SH-SY5Y (cell line): Measurements from ENCODE around the gene ZFHX2.
A peak's percentile ranks its signal among the peaks of the same experiment; 100 is the strongest.

Experiments used
- GATA2 ChIP-seq: IDR thresholded peaks from 2 replicates; pipeline ENCODE4 v1.6.1; 2011; ENCODE audit warnings: mild to moderate bottlenecking, low read depth, low read length
- GATA3 ChIP-seq: IDR thresholded peaks from 2 replicates; pipeline ENCODE4 v1.6.1; 2011; ENCODE audit warnings: low read depth, mild to moderate bottlenecking, low read length, moderate library complexity

The ZFHX2 gene

DNA sequence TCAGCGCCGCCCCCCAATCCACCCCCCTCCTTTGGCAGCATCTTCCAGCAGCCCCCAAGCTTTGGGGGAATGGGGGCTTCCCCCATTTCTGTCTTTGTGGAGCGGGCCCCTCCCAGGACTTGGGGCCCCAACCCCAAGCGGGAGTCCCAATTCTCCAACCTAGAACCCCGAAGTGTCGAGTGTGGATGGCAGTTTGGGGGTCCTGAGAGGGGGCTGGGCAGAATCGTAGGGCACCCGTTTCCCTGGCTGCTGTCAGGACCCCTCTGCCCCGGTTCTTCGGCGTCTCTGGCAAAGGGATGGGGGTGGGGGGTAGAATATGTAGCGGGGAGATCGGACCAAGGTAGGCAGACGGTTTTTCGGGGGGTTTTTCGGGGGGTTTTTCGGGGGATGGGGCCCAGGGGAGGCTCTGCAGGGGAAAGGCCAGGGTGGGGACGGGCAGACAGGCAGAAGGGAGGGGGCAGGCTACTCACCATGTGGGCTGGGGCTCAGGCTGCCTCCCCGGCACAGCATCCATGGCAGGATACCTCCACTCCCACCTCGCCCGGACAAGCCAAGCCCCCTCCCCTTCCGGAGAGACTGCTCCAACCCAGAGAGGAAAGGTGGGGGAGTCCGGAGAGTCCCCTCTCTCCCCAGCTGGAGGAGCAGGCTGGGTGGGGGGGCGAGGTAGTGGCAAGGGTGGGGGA is 26.3 kb upstream of the ZFHX2 start:
- TF ChIP-seq GATA2: no peak
- TF ChIP-seq GATA3: no peak

DNA sequence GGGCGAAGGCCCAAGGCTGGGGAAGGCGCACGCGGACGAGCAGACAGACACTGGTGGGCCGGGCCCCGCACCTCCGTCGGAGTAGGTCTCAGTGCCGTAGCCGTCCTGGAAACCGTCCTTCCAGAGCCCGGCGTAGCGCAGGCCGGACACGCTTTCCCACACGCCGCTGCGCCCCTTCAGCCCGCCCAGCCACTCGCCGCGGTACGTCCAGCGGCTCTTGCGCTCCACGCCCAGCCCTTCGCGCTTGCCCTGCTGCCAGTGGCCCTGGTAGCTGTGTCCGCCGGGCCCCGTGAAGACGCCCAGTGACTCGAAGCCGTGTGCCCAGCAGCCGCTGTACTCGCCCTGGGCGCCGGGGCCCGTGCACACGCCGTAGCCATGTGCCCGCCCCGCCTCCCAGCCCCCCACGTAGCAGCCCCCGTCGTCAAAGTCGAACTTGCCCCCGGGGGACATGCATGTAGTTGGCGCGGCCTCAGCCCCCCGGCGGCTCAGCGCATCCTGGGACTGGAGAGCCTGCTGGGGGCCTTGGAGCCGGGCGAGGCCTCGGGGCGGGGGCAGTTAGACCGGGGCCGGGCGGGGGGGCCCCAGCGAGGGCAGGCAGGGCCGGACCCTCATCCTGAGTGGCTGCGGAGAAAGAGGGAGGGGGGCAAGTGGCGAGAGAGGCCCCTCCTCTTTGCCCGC is 25.6 kb upstream of the ZFHX2 start:
- no peak for TF ChIP-seq GATA3

DNA sequence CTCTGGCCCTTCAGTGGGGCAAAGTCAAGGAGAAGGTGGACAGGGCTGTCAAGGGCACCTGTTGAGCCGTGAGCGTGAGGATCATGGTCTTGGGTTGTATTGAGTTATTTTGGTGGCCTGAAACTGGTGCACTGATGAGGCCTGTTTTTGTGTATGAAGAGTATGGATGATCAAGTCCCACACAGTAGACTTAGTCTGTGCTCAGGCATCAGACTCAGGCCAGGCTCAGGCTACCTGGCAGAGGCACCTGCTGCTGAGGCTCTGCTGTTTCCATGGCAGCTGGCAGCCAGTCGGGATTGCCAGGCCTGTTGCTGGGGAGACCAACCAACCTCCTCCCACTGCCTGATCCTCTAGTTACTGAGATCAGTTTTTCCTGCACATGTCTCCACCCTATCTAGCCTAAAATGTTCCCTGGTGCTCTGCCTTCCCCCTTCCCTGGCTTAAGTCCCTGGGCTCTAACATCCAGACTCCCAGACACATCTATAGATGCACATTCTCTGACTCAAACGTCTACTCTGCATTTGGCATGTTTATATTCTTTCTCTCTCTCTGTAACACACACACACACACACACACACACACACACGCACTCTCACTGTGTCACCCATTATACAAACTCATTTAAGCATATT is 21.9 kb upstream of the ZFHX2 start:
- TF ChIP-seq GATA3 (no peak), GATA2 (no peak)

DNA sequence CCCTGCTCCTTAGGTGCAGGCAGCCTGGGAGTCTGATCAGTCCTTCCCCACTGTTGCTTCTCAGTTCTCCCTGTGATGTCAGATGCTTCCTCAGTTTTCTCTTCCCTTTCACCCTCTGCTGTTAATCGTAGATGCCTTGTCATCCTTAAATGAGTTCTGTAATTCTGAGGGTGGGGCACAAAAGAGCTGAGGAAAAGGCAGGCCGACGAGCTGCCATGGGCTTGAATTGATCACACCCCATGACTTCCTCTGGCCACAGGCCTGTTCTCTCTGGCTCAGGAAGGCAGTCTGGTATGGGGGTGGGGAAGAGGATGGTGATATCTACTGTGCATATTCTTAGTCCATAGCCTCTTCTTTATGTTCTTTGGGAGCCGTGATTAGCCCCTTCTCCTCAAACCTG is 21.3 kb upstream of the ZFHX2 start:
- TF ChIP-seq GATA2: no peak
- TF ChIP-seq GATA3: no peak

DNA sequence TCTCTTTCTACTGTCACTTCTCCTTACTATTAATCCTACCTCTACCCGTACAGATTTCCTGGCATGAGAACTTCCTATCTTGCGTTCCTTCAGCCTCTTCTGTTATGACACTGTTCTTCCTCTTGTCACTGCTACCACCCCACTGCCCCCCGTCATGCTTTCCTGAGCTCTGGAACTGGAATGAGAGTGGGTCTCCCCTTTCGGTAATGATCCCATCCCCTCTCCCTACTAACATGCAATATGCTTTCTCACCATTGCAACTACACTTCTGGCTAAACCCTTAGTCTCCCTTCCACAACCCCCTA is 20.9 kb upstream of the ZFHX2 start:
- TF ChIP-seq GATA2 (no peak), GATA3 (no peak)

DNA sequence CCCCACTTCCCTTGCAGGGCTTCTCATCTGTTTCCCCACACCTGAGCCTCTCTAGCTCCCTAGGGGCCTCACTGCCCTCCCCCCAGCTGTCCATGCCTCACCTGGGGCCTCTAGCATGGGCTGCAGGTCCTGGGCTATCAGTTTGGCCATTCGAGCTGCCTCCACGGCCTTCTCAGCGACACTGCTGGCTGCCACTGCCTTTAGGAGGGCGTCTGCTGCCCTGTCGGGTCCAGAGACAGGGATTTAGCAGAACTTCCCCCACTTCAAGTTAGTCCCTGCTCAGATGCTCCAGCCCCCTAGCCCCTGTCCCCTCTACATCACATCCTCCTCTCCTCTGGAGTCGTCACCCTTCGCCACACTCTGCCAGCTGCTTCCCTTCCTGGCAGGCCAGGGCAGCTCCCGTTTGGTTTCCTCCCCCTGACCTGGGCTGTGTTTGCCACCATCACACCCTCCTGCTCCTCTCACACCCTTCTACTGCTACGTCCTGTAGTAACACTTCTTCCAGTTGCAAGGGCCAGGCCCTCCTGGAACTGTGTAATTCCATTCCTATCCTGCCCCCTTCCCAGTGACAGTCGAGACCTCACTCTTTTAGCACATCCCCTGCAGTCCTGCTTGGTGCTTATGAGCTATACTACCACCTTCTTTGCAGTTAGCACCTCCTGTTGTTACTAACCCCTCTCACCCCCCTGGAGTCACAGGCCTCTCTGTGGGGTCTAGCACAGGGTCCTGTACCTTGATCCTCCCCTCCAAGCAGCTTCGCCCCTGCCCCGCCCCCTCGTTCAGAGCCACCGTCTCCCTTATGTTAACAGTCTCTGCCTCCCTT is 20.3 kb upstream of the ZFHX2 start:
- no peak for TF ChIP-seq GATA2
- no peak for TF ChIP-seq GATA3

DNA sequence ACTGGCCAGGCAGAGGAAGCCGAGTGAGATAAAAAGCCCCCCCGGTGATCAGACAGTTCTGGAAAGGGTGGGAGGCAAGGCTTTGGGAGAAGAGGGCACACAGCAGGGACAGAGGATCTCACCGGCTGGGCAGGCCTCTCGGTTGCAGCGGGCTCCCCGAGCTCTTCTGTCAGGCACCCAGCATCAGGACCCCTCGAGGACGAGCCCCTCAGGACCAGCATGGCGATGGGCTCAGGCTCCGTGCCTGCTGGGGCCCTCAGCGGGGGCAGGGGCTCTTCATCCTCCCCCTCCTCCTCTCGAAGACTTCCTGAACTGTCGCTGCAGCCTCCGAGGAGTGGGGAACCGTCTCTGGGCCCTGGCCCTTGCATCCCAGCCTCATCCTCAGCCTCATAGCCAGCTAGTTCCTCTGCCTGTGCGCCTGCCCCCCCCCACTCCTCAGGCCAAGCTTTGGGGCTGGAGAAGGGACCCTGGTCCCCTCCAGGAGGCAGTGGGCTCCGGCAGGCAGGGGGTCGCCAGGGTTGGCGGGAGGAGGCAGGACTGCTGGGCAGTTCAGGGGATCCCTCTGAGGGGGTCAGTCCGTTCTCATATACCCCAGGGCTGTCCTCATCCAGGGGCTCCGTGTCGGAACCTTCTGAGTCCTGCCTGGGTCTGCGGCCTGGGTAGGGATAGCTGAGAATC is 19.4 kb upstream of the ZFHX2 start:
- TF ChIP-seq GATA3 (no peak), GATA2 (no peak)

DNA sequence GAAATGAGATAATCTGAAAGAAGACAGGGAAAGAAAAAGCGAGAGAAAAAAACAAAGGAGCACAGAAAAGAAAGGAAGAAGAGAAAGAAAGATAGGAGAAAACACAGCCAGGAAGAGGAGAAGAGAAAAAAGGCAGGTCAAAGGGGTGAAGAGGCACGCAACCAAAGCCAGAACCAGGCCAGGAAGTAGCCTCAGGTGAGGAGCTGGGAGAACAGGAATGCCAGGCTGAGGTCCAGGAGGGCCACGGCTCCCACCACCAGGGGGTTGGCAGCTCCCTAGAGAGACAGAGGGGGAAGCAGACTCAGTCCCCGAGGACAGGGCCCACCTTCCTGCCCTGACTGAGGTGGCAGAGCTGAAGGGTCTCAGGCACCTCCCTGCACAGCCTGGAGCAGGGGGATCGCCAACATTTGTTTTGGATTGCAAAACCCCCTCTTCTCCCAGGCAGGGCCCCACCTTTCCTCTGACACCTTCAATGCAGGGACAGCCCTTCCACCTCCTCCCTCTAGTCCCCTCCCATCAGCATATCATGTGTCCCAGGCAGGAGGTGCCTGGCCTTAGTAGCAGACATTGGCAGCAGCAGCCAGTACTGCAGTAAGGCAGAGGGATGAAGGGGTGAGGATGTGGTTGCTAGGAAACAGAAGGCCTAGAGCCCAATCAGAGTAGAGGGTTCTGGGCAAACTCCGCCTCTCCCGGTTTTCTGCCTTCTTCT is 18.0 kb upstream of the ZFHX2 start:
- TF ChIP-seq GATA2 (no peak), GATA3 (no peak)

DNA sequence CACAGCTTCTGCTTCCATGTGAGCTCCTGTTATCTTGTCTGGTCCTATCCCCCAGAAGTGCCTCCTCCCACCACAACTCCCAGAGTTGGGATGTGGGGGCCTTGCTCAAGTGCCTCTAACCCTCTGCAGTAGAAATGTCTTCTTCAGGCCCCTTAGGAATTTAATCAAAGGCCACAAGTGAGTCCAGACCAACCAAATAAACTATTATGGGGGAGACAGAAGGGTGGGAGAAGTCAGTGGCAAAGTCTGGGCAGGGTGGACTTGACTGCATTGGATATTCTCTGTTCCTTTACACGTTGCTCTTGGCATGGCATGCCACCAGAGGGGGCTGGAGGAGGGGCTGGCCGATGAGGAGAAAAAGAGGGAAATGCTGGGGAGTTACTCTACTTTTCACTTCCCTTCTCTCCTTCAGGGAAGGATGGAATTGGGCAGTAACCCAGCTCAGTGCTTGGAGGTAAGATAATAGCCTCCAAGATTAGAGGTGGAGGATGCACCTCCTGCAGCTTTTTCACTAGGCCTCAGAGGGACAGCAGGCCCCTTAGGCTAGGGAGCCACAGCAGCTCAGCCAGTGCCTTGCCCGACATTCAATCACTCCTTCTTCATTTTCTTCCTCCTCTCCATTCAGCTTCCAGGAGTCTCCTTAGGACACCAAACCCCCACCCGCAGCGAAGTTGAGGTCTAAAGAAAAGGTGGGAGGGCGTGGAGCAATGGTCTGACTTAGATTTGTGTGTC is 17.2 kb upstream of the ZFHX2 start:
- no peak for TF ChIP-seq GATA2
- TF ChIP-seq GATA3: no peak

DNA sequence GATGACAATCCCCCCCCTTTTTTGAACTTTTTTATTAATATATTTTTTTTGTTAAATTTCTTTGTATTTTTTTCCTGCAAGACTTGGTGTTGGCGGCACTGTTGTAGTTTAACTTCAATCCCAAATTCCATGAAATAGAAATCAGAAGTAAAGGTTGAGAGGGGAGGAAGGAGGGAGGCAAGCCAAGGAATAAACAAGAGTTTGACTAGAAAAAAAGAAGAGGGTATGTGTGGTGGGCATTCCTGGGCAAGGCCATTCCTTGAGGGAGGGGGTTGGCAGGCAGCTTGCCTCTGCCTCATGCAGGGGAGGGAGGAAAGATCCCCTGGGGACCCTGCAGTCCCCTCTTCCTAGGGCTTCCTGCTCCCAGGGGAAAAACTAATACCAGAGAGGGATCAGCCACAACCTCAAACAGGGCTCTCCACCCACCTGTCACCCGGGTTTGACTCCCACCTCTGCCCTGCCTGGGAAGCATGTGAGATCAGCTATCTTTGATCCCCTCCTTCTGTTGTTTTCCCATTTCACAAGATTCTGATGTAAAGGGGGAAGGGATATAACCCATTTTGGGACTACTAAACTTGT is 16.5 kb upstream of the ZFHX2 start:
- no peak for TF ChIP-seq GATA2
- no peak for TF ChIP-seq GATA3

DNA sequence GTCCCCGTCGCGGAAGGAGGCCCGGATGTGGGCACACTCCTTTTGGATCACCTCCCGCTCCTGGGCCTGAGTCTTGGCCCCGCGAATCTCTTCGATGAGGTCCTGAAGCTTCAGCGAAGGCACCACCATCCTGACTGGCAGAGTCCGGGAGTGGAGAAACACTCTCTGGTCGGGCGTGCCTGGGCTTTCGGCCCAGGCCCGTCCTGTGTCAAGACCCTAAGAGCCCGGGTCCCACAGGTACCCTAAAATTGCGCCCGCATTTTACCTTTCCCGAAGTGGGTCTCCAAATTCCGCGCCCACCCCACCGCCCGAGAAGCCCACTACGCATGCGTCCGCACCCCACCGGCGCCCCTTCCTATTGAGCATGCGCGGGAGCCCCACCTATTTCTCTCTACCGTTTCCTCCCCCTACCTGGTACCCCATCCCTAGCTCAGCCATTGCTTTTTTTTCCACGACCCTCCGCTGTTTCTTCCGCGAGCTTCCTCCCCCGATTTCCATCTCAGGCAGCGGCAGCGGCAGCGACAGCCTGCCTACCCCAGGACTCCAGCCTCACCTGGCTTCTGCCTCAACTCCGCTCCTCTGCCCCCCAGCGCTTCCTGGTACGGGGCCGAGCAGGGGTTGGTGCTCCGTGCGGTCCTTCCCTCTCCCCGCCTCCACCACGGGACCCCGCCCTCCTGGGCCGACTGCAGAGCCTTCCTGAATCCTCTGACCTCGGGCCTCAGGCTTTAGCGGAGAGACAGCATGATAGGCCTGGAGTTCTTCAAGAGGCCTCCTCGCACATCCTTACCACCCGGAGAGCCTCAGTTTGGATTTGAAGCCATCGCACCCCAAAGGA is 15.8 kb upstream of the ZFHX2 start, which contains the start of gene AP1G2:
TSS of gene AP1G2 (minus strand) at position 606 of the 835 bp plus-strand sequence. CDS start at position 129, 477 bp downstream.
- TF ChIP-seq GATA3: no peak
- peak; percentile 9; the same call in 1 of the 2 replicates for TF ChIP-seq GATA2

DNA sequence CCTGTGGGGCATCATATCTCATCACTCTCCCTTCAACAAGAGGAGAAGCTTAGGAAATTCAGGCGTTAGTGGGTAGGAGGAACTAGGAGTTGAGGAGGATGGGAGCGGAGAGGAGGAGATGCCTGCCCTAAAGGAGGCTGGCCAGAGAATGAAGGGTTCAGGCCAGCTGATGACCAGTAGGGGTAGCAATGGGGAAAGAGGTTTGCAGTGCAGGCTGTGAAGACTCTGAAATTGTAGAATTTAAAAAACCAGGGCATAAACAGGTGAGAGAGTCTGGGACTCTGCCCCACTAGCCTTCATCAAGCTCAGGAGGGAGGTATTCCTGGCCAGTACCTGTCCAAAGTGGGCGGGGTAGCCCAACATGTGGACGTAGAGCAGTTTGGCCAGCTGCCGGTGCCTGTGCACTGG is 15.2 kb upstream of the ZFHX2 start:
- TF ChIP-seq GATA3 (no peak), GATA2 (no peak)
